Stomach (tissue), 4 donors: ENCODE measurements around the gene PLD4.

Source experiments
- CTCF ChIP-seq, 7 experiments: fragments of 450-650 bp in 4 of 7; fragments of 200-600 bp in 3 of 7; sonication (generic) in 3 of 7; IDR thresholded peaks; one replicate each; pipeline ENCODE4 v1.5.1; 2016 to 2019; ENCODE audit warnings: antibody characterized with exemption in 7 of 7, control low read depth in 2 of 7, mild to moderate bottlenecking in 1 of 7
- POLR2AphosphoS5 ChIP-seq, 3 donors: sonication (generic); formaldehyde crosslinking; IDR thresholded peaks; one replicate each; pipeline ENCODE4 v1.6.1; 2016; ENCODE audit warnings: antibody characterized with exemption in 3 of 3

DNA sequence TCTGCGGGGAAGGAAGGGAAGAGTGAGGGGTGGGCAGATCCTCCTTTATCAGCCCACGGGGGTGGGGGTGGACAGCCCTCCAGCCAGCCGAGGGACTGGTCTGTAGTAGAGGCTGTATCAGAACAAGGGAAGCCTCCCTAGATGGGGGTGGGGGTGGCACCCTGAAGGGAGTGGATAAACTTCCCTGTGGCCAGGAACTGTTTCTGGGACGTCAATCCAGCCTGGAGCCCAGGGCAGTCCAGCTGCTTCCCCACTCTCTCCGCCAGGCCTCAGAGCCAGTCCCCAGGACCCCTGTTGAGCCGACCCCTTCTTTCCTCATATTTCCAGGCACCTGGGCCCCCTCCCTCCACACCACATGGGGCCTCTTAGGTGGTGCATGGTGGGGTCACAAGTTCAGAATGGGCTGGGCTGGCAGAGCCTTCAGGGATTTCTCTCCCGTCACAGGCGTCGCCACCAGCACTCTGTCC, 6.7 kb downstream of the PLD4 start:
- TF ChIP-seq CTCF (IDR thresholded peaks at IDR 0.05) (no peak), POLR2AphosphoS5 (IDR thresholded peaks at IDR 0.05) (no peak)
